ENCODE data around the gene GPBP1L1.
"Not testable (repeated sequence)": the region's sequence is repeated elsewhere in the genome, so short reads cannot be mapped to it uniquely, and the experiment has no call there.

GPBP1L1 gene

DNA sequence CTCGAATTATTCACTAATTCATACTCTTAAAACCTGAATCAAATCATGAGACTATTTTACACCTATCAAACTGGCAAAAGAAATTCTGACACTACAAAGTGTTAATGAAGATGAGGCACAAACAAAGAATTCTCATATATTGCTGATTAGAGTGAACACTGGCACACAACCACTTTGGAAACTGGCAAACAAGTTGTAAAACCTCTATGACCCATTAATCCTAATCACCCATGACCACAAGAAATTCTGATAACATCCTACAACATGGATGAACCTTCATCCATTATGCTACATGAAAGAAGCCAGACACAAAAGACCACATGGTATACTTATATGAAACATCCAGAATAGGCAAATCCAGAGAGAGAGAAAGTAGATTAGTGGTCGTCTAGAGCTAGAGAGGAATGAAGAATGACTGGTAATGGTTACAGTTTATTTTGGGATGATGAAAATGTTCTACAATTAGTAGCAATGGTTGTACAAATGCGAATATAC is 8.5 kb downstream of the GPBP1L1 start:
- TF ChIP-seq TAF1 (IDR thresholded peaks at IDR 0.05; ENCODE audit: borderline replicate concordance, low read depth, low read length): no peak
- TF ChIP-seq POLR2AphosphoS5 (IDR thresholded peaks at IDR 0.05; ENCODE audit: low read depth, low read length): no peak
- DNase-seq (ENCODE audit: insufficient read length): no peak
- FAIRE-seq: no peak

DNA sequence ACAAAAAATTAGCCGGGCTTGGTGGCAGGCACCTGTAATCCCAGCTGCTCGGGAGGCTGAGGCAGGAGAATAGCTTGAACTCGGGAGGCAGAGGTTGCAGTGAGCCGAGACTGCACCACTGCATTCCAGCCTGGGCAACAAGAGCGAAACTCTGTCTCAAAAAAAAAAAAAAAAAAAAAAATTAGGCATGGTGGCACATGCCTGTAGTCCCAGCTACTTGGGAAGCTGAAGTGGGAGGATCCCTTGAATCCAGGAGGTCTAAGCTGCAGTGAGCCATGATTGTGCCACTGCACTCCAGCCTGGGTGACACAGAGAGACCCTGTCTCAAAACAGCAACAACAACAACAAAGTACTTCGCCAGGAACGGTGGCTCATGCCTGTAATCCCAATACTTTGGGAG is 9.8 kb downstream of the GPBP1L1 start:
- not testable (repeated sequence) for FAIRE-seq; DNase-seq (ENCODE audit: insufficient read length)

DNA sequence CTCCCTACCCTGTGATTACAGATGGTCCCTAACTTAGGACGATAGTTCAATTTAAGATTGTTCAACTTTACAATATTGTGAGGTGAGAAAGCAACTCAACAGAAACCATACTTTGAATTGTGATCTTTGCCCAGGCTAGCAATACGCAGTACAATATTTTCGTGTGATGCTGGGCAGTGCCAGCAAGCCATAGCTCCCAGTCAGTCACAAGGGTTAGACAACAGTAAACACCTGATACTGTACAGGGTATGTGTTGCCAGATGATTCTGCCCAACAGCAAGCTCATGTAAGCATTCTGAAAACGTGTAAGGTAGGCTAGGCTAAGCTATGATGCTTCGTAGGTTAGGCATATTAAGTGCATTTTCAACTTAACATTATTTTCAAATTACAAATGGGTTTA is 11.9 kb downstream of the GPBP1L1 start:
- DNase-seq (ENCODE audit: insufficient read length) (no peak), FAIRE-seq (no peak)
- no peak for TF ChIP-seq POLR2AphosphoS5 (IDR thresholded peaks at IDR 0.05; ENCODE audit: low read depth, low read length)
- no peak for TF ChIP-seq TAF1 (IDR thresholded peaks at IDR 0.05; ENCODE audit: borderline replicate concordance, low read depth, low read length)
- TF ChIP-seq POLR2A (IDR thresholded peaks at IDR 0.05; ENCODE audit: low read depth, low read length): no peak

DNA sequence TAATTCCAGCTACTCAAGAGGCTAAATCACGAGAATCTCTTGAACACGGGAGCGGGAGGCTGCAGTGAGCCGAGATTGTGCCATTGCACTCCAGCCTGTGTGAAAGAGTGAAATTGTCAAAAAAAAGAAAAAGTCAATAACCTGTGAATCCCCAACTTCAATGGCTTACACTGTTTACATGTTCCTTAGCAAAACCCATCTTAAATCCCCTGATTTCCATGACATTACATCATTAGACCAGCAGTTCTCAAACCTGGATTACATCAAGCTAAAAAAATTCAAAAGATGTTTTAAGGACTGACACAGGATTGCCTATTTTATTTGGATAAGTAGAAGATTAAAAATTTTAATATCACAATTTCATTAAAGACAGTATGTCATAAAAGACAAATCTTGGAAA is 12.4 kb downstream of the GPBP1L1 start:
- FAIRE-seq: no peak
- TF ChIP-seq TAF1 (IDR thresholded peaks at IDR 0.05; ENCODE audit: borderline replicate concordance, low read depth, low read length): no peak
- TF ChIP-seq POLR2AphosphoS5 (IDR thresholded peaks at IDR 0.05; ENCODE audit: low read depth, low read length): no peak
- TF ChIP-seq POLR2A (IDR thresholded peaks at IDR 0.05; ENCODE audit: low read depth, low read length): no peak
- no peak for DNase-seq (ENCODE audit: insufficient read length)

DNA sequence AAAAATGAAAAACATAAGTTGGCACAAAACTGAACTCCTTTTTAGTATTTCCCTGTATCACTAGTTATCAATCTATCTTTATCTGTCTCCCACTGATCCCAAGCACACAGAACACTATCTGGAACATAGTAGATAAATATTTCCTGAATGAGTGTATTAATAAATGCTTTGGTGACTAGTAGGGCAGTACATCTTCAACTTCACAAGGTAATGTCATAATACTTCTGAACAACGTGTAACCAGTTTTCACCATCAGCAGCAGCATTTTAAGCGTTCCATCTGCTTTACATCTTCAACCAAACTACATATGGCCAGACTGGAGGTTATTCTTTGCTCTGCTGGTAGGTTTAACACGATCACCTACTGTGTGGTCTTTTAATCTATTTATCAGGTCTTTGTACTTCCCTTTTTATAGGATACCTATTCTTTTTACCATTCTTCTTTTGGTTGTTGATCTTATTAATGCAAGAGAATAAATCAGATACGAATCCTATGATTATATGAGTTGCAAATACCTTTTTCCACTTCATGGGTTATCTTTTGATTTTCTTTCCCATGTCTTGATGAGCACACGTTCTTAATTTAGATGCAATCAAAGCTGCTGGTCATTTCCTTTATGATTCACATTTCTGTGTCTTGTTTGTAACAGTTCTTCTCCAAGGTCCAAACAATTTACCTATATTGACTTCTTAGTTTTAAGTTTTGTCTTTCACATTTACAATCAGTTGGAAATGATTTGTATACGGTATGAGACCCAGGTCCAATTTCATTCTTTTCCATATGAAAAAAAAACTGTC is 16.3 kb downstream of the GPBP1L1 start:
- FAIRE-seq: no peak
- TF ChIP-seq POLR2AphosphoS5 (IDR thresholded peaks at IDR 0.05; ENCODE audit: low read depth, low read length): no peak
- no peak for TF ChIP-seq POLR2A (IDR thresholded peaks at IDR 0.05; ENCODE audit: low read depth, low read length)
- TF ChIP-seq TAF1 (IDR thresholded peaks at IDR 0.05; ENCODE audit: borderline replicate concordance, low read depth, low read length): no peak
- no peak for DNase-seq (ENCODE audit: insufficient read length)

DNA sequence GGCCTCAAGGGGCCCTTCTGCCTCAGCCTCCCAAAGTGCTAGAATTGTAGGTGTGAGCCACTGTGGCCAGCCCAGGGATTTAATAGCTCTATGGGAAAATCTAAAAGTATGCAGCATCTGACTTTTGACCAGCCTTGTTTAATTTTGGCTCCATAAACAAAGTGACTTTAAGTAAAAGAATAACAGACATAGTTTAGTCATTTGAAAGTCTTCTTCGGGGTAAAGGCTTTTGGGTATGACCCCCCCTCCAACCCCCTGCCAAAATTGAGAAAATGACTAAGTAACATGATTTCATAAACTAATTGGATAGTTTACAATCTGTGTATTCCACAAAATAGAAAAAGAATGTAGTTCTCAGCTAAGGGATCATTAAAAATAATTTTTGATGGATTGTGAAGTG is 17.0 kb downstream of the GPBP1L1 start:
- no peak for FAIRE-seq
- DNase-seq (ENCODE audit: insufficient read length): no peak
- TF ChIP-seq POLR2A (IDR thresholded peaks at IDR 0.05; ENCODE audit: low read depth, low read length) (no peak), POLR2AphosphoS5 (IDR thresholded peaks at IDR 0.05; ENCODE audit: low read depth, low read length) (no peak), TAF1 (IDR thresholded peaks at IDR 0.05; ENCODE audit: borderline replicate concordance, low read depth, low read length) (no peak)

DNA sequence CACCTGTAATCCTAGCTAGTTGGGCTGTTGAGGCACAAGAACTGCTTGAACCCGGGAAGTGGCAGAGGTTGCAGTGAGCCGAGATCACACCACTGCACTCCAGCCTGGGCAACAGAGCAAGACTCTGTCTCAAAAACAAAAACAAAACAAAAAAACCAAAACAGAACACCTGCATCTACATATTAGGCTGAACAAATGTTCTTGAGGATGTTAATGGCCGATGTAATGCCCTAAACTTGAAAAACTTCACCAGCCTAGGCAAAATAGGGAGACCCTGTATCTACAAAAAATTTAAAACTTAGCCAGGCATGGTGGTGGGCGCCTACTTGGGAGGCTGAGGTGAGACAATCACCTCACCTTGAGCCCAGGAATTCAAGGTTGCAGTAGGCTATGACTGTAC is 17.8 kb downstream of the GPBP1L1 start:
- FAIRE-seq (no peak), DNase-seq (ENCODE audit: insufficient read length) (no peak)
- TF ChIP-seq TAF1 (IDR thresholded peaks at IDR 0.05; ENCODE audit: borderline replicate concordance, low read depth, low read length) (no peak), POLR2A (IDR thresholded peaks at IDR 0.05; ENCODE audit: low read depth, low read length) (no peak), POLR2AphosphoS5 (IDR thresholded peaks at IDR 0.05; ENCODE audit: low read depth, low read length) (no peak)

DNA sequence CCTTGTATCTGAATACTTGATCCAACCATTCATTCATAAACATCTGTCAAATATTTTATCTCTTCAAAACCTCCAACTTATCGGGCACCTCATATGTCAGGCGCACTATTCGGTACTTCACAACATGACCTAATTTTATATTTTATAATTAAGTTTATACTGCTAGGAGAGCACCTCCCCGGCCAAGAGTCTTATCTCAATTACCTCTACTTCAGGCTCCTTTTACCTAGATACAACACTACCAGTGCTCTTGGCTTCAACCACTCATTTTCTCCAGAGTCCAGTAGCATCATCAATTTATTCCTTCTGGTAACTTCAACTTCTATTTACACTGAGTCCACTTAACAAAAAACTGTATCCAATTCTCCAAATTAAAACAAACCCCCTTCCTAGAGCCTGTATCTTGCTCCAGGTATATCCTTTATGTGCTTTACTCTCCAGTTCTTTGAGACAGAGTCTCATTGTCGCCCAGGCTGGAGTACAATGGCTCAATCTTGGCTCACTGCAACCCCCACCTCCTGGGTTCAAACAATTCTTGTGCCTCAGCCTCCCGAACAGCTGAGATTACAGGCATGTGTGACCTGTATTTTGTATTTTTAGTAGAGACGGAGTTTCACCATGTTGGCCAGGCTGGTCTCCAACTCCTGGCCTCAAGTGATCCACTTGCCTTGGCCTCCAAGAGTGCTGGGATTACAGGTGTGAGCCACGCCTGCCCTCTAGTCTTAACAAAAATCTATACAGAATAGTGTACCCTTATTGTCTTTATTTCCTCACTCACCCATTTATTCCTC is 18.8 kb downstream of the GPBP1L1 start:
- FAIRE-seq: no peak
- TF ChIP-seq TAF1 (IDR thresholded peaks at IDR 0.05; ENCODE audit: borderline replicate concordance, low read depth, low read length): no peak
- no peak for DNase-seq (ENCODE audit: insufficient read length)

DNA sequence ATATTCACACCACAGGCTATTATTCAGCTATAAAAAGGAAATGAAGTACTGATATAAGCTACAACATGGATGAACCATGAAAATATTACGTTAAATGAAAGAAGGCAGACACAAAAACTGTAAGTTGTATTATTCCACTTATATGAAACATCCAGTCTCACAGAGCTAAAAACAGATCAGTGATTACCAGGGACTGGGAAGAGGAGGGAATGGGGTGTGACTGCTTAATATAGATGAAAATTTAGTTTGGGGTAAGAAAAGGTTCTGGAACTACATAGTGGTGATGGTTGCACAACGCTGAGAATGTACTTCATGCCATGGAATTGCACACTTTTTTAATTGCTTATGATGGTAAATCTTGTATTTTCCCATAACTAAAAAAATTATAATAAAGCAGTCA is 19.5 kb downstream of the GPBP1L1 start:
- no peak for FAIRE-seq
- DNase-seq (ENCODE audit: insufficient read length): no peak

DNA sequence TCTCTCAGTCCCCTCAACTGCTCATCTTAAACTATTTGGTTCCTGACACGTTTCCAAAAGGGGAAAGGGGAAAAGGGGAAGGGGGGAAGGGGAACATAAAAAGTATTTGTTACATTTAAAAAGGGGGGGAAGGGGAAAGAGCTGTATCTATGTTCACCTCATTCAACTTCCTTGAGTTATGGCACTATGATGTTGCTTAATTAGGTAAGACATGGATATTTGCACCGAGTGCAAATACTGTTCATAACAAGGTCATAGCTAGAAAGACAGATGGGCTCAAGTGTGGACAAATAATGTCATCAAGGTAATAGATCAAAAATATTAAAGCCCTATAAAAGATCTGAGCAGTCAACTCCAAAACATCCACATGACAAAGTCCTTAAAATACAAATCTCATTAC is 26.0 kb downstream of the GPBP1L1 start:
- TF ChIP-seq POLR2AphosphoS5 (IDR thresholded peaks at IDR 0.05; ENCODE audit: low read depth, low read length): no peak
- TF ChIP-seq TAF1 (IDR thresholded peaks at IDR 0.05; ENCODE audit: borderline replicate concordance, low read depth, low read length): no peak
- TF ChIP-seq POLR2A (IDR thresholded peaks at IDR 0.05; ENCODE audit: low read depth, low read length): no peak
- DNase-seq (ENCODE audit: insufficient read length): no peak
- no peak for FAIRE-seq

More for the DNA sequence above, 19.5 kb downstream of the GPBP1L1 start:
- TF ChIP-seq POLR2A (IDR thresholded peaks at IDR 0.05; ENCODE audit: low read depth, low read length) (no peak), TAF1 (IDR thresholded peaks at IDR 0.05; ENCODE audit: borderline replicate concordance, low read depth, low read length) (no peak), POLR2AphosphoS5 (IDR thresholded peaks at IDR 0.05; ENCODE audit: low read depth, low read length) (no peak)

DNA sequence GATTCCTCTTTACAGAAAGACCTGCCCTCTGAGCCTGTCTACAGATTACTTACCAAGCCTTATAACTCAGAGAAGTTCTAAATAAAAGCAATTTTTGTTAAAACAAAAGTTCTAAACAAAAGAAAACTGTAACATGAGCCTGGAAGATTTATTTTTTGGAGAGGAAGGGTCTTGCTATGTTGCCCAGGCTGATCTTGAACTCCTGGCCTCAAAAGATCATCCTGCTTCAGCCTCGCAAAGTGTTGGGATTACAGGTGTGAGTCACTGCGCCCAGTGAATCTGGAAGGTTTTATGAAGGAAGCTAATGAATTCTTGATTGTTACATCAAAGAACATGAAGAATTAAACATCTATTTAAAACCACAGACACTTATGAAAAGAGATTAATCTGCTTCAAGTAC is 27.1 kb downstream of the GPBP1L1 start:
- no peak for TF ChIP-seq POLR2AphosphoS5 (IDR thresholded peaks at IDR 0.05; ENCODE audit: low read depth, low read length)
- no peak for TF ChIP-seq TAF1 (IDR thresholded peaks at IDR 0.05; ENCODE audit: borderline replicate concordance, low read depth, low read length)
- no peak for TF ChIP-seq POLR2A (IDR thresholded peaks at IDR 0.05; ENCODE audit: low read depth, low read length)
- DNase-seq (ENCODE audit: insufficient read length): no peak
- FAIRE-seq: no peak

DNA sequence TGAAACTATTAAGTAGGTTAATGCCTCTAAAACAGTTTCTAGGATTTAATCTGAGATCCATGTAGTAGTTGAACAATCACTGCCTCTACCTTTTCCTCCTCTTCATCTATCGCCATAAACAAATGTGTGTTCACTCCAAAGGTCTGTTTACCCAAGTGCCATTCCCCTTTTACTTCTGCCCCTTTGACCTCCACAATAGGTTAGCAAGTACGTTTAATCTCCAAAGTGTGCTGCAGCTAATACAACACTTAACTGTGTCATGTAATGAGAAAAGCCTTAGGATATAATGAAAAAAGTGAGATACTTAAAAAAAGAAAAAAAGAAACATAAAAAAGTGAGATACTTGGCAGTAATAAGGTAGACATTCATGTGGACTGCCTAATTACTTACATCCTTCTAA is 28.2 kb downstream of the GPBP1L1 start:
- no peak for FAIRE-seq
- no peak for DNase-seq (ENCODE audit: insufficient read length)
- TF ChIP-seq POLR2AphosphoS5 (IDR thresholded peaks at IDR 0.05; ENCODE audit: low read depth, low read length): no peak
- TF ChIP-seq POLR2A (IDR thresholded peaks at IDR 0.05; ENCODE audit: low read depth, low read length): no peak
- TF ChIP-seq TAF1 (IDR thresholded peaks at IDR 0.05; ENCODE audit: borderline replicate concordance, low read depth, low read length): no peak
